Non-pigmented ciliary epithelial cell (primary cell): ENCODE data around the gene TGFBRAP1.

ENCODE experiments used
- DNase-seq: peaks from one replicate; pipeline ENCODE4 v3.0.0-alpha.2; 2010; ENCODE audit warnings: low read depth

Gene TGFBRAP1

DNA sequence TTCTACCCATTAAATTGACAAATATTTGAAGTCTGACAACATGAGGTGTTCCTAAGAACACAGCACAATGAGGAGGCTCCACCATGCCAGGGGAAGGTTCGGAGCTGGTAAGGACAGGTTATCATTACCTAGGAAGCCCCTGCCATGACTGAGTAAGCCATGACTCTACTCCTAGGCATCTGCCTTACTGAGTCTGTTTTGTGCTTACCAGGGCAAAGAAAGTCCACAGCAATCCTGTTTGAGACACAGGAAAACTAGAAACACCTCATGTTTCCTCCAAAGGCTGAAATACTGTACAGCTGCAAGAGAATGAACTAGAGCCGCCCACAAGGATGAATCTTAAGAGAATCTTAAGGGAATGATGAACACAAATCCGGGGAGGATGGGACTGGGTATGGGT is 11.6 kb downstream of the TGFBRAP1 start:
- DNase-seq: no peak

- no peak for DNase-seq
Measured at GRCh38 chr2:105315314-105315713, 14.2 kb downstream of the TGFBRAP1 start.

- DNase-seq: no peak
Measured at GRCh38 chr2:105313877-105314276, 15.7 kb downstream of the TGFBRAP1 start.

DNA sequence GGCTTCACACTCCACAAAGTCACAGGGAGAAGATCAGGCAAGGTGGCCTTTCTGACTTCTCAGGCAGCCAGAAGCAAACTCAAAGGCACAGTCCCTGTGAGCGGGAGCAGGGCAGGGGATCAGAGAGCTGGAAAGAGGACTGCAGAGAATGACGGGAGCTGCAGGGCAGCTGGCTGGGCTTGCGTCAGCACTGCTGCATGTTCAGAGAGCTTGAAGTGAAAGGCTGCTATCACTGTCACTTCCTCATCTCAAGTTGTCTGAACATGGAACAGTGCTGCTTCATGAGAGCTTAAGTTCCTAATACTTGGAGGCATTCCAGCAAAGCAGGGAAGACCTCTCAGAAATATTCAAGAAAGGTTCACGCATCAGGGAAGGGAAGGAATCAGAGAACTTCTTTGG is 20.4 kb downstream of the TGFBRAP1 start:
- DNase-seq: no peak

DNA sequence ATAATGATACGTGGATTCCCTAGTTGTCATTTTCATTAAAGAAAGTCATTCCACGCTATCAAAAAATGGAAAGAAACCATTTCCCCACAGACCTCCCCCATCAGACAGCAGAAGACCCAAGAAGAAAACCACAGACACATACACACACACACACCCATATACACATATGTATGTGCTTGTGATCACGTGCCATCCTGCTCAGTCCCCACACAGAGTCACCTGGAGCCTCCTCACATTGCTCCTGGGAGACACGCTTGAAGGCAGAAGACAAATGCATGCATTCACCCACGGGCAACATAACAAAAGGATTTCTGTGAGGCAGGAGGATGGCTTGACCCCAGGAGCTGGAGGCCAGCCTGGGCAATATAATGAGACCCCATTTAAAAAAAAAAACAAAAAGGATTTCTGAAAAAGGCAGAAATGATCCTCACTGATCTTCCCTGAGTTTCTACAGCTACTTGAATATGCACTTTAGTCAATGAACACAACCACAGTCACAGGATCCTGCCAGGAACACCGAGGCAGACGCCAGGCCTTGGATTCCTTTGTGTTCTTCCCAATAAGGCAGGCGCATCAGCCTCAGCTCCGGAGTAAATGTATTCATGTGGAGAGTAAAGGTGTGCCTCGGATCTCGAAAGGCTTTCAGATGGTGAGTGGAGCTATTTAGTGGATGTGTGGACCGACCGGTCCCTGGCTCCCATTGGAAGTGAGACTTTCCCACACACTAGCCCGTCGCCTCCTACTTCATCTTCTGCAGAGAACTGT is 21.0 kb downstream of the TGFBRAP1 start:
- no peak for DNase-seq

- no peak for DNase-seq
Measured at GRCh38 chr2:105307962-105308361, 21.6 kb downstream of the TGFBRAP1 start.

GRCh38 chr2:105307550-105307949 is 22.0 kb downstream of the TGFBRAP1 start:
- no peak for DNase-seq

DNA sequence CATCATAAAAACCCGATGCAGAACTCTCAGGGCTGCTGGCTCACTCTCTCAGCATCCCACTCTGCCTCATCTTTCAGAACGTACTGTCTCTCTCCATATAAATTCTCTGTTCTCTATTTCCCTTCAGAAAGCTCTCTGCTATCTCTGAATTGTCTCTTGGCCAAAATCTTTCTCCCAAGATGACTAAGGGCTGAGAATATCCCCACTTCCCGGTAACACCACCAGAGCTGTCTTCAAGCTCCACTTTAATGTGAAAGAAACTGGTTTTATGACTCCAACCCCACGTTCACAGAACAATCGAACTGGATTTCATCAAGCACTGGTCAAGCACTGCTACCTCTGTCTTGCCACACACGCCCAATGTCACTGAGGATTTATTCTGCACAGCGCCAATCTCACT is 22.4 kb downstream of the TGFBRAP1 start:
- DNase-seq: no peak

GRCh38 chr2:105301646-105302045 is 27.9 kb downstream of the TGFBRAP1 start:
- DNase-seq: no peak

GRCh38 chr2:105299290-105299689 is 30.2 kb downstream of the TGFBRAP1 start:
- no peak for DNase-seq

GRCh38 chr2:105298017-105298416 is 31.5 kb downstream of the TGFBRAP1 start:
- no peak for DNase-seq

DNA sequence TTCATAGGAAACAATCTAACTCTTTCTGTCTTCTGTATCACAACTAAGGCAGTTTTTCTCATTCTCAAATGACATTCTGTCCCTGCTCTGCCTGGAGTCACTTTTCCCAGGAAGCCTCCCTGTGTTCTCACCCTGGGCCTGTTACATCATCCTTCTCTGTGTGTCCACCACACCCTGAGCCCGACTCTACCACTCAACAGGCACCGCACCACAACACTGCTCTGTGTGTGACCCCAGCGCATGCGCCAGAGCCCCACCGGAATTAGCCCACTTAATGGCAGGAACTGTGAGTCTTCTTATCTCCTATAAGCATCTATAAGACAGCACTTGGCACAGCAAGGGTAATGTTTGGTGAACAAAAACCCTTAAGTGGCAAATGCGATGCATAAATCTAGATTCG is 32.3 kb downstream of the TGFBRAP1 start:
- no peak for DNase-seq

GRCh38 chr2:105296017-105296611 is 33.4 kb downstream of the TGFBRAP1 start:
- DNase-seq: no peak

GRCh38 chr2:105294844-105295481 is 34.6 kb downstream of the TGFBRAP1 start:
- DNase-seq: peak; percentile 24

GRCh38 chr2:105294046-105294445 is 35.5 kb downstream of the TGFBRAP1 start:
- DNase-seq: no peak

- no peak for DNase-seq
Measured at GRCh38 chr2:105291981-105292380, 37.6 kb downstream of the TGFBRAP1 start.

GRCh38 chr2:105290981-105291660 is 38.4 kb downstream of the TGFBRAP1 start:
- DNase-seq: no peak

- DNase-seq: no peak
Measured at GRCh38 chr2:105288133-105288532, 41.4 kb downstream of the TGFBRAP1 start.

DNA sequence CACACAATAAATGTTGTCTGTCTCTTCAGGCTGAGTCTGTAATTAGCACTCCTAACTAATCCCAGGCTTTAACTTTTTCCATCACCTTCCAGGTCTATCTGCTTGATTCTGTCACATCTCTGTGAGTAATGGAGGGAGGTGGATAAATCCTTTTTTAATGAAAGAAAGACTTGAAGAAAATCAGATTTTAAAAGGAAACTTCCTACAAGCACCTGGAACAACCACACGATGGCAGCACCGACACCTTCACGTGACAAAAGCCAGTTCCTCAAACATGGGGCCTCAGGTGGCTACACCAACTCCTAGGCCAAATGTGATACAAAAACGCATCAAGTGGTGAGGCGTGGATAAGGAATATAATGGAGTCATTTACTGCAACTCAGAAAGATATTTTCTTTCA is 41.8 kb downstream of the TGFBRAP1 start:
- DNase-seq: no peak

GRCh38 chr2:105283532-105283931 is 46.0 kb downstream of the TGFBRAP1 start:
- no peak for DNase-seq

DNA sequence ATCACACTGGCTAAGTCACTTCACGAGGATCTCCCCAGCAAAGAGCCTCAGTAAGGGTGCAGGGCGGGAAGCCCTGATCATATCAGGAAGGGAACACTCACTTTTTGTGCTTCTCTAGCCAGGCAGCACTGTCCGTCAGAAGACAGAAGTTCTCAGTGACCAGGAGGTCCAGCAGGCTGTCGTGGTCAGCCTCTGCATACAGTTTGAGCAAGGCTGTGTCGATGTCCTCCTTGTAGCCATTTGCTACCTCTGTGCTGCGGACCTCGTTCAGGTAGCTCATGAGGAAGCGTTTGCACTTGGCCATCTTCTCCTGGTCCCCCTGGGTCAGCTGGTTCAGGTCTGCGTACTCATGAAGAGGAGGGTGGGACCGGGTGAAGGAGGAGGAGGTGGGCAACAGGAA is 49.3 kb downstream of the TGFBRAP1 start:
- DNase-seq: no peak

DNA sequence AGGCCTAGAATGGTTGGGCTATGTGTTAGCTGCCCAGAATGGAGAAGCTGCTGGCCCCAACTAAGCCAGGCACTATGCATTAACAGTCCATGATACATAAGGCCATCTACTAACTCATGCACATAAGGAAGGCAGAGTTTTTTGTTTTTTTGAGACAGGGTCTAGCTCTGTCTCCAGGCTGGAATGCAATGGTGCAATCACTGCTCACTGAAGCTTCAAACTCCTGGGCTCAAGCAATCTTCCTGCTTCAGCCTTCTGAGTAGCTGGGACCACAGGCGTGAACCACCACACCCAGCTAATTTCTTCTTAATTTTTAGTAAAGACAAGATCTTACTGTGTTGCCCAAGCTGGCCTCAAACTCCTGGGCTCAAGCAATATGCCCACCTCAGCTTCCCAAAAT is 50.4 kb downstream of the TGFBRAP1 start:
- no peak for DNase-seq

DNA sequence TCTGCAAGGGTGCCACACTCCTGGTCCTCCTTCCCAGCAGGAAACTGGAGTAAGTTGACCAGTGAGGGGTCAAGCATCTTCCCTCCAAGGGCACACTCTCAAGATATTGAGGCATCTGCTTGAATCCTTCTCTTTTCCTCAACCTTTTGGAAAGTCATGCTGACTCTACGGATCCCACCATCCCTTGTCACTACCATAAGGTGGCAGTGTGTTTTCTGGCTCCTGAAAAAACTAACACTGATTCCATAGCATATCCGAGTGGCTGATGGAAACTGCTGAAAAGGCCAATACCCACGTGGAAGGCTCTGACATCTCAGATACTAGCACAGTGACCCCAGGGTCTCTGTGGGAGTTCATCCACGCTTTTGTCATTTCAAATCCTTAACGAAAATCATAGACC is 50.9 kb downstream of the TGFBRAP1 start:
- DNase-seq: no peak
